H4 (cell line): ENCODE measurements around the gene SLC2A8. TPM values are rescaled to one million over a fixed set of nuclear protein-coding genes. Genes with fewer than 3 reads are reported as not detected.

Source experiments
- DNase-seq: peaks from one replicate; pipeline ENCODE4 v3.0.0-alpha.2; 2015; ENCODE audit warnings: low spot score
- total RNA-seq: library from RNA; depleted of rRNA; stranded (reverse); fragments of >200 nt; shearing (Covaris generic); gene quantifications from 2 replicates; pipeline ENCODE4 v1.2.3, GENCODE V29; 2014; rRNA removed

Gene SLC2A8
- 8.4 and 8.7 TPM in 2 replicates for total RNA-seq

- peak; percentile 98 for DNase-seq
Measured at GRCh38 chr9:127396808-127397645, at the start of gene SLC2A8. Gene SLC2A8 (plus strand): TSS chr9:127397169. CDS start chr9:127397231, 62 bp downstream.

GRCh38 chr9:127347831-127348776 is 48.9 kb upstream of the SLC2A8 start:
- peak; percentile 41 for DNase-seq

- no peak for DNase-seq
Measured at GRCh38 chr9:127349483-127350113, 47.4 kb upstream of the SLC2A8 start.

- DNase-seq: no peak
Measured at GRCh38 chr9:127351182-127352166, 45.5 kb upstream of the SLC2A8 start.

GRCh38 chr9:127353882-127354281 is 43.1 kb upstream of the SLC2A8 start:
- no peak for DNase-seq

- no peak for DNase-seq
Measured at GRCh38 chr9:127356906-127357305, 40.1 kb upstream of the SLC2A8 start.

GRCh38 chr9:127358023-127358535 is 38.9 kb upstream of the SLC2A8 start:
- no peak for DNase-seq

GRCh38 chr9:127358770-127359169 is 38.2 kb upstream of the SLC2A8 start:
- DNase-seq: no peak

- DNase-seq: no peak
Measured at GRCh38 chr9:127360250-127360649, 36.7 kb upstream of the SLC2A8 start.

- peak; percentile 42 for DNase-seq
Measured at GRCh38 chr9:127360829-127361228, 36.1 kb upstream of the SLC2A8 start.

GRCh38 chr9:127361561-127361960 is 35.4 kb upstream of the SLC2A8 start:
- no peak for DNase-seq

GRCh38 chr9:127362829-127363228 is 34.1 kb upstream of the SLC2A8 start:
- no peak for DNase-seq

GRCh38 chr9:127365461-127365860 is 31.5 kb upstream of the SLC2A8 start:
- DNase-seq: no peak

- no peak for DNase-seq
Measured at GRCh38 chr9:127366594-127366993, 30.4 kb upstream of the SLC2A8 start.

- no peak for DNase-seq
Measured at GRCh38 chr9:127368852-127369402, 28.0 kb upstream of the SLC2A8 start.

GRCh38 chr9:127369428-127369827 is 27.5 kb upstream of the SLC2A8 start:
- no peak for DNase-seq

GRCh38 chr9:127370147-127370579 is 26.8 kb upstream of the SLC2A8 start:
- no peak for DNase-seq

- DNase-seq: no peak
Measured at GRCh38 chr9:127370672-127371648, 26.0 kb upstream of the SLC2A8 start.

- DNase-seq: no peak
Measured at GRCh38 chr9:127380479-127380878, 16.5 kb upstream of the SLC2A8 start.
